Uterus (tissue), 2 donors: ENCODE measurements around the gene COL9A3.

Source experiments
- POLR2A ChIP-seq, 2 donors: fragments of 450-650 bp; IDR thresholded peaks; one replicate each; pipeline ENCODE4 v1.6.1; 2016; ENCODE audit warnings: antibody characterized with exemption in 2 of 2, mild to moderate bottlenecking in 1 of 2, moderate library complexity in 1 of 2
- TF ChIP-seq, protein P1 (sequence below), 4 experiments: fragments of 200-600 bp in 2 of 4; fragments of 450-650 bp in 2 of 4; sonication (generic) in 2 of 4; IDR thresholded peaks; one replicate each; pipeline ENCODE4 v1.5.1; 2016 to 2019; ENCODE audit warnings: antibody characterized with exemption in 4 of 4, mild to moderate bottlenecking in 2 of 4, moderate library complexity in 1 of 4

DNA sequence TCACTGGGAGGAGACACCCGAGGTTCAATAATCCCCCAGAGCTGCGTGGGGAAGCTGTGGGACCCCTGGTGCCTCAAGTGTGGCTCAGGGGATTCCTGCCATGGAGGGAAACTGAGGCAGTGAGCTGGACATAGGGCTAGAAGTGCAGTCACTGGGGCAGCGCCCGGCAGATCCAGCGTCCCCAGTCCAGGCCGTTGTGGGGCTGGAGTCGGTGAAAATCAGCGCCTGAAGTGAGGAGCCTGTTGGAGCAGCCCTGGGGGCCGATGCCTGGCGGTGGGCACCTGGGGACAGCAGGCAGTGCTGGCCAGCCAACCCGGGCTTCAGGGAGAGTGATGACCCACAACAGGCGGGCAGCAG, 2.2 kb upstream of the COL9A3 start:
- no peak for TF ChIP-seq POLR2A (IDR thresholded peaks at IDR 0.05)
- TF ChIP-seq, protein P1, sequence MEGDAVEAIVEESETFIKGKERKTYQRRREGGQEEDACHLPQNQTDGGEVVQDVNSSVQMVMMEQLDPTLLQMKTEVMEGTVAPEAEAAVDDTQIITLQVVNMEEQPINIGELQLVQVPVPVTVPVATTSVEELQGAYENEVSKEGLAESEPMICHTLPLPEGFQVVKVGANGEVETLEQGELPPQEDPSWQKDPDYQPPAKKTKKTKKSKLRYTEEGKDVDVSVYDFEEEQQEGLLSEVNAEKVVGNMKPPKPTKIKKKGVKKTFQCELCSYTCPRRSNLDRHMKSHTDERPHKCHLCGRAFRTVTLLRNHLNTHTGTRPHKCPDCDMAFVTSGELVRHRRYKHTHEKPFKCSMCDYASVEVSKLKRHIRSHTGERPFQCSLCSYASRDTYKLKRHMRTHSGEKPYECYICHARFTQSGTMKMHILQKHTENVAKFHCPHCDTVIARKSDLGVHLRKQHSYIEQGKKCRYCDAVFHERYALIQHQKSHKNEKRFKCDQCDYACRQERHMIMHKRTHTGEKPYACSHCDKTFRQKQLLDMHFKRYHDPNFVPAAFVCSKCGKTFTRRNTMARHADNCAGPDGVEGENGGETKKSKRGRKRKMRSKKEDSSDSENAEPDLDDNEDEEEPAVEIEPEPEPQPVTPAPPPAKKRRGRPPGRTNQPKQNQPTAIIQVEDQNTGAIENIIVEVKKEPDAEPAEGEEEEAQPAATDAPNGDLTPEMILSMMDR (IDR thresholded peaks at IDR 0.05) = no peak
